ENCODE measurements around the gene TRAM2.

The TRAM2 gene

DNA sequence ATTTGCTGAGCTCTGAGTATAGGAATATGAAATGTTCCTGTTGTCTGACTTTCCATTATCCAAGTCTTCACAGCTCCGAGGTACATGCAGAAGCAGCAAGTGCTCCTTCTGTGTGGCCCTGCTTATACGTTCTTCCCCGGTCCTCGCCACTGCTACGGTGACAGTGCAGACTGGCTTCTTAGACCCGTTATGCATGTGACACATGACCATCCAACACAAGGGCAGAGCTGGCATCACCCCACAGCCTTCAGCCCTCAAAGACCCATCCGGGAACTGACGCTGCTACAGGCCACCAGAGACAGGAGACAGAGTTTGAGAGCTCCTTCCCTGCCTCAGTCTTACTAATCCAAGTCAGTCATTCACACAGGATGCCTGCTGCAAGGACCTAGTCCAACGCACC, 70.4 kb downstream of the TRAM2 start:
- H3K9me2 ChIP-seq (ENCODE audit: low read depth, low read length), result no peaks in the 10 kb centered on the region
- H3K4me1 ChIP-seq (ENCODE audit: insufficient read depth, low read length, severe bottlenecking), result peaks cover 68% of the 10 kb centered on the region
- no peak overlapping the region for H3K4me3 ChIP-seq (ENCODE audit: low read depth, low read length, poor library complexity, severe bottlenecking)
- no peak overlapping the region for H2AFZ ChIP-seq (ENCODE audit: low read length)
- peaks cover 79% of the 10 kb centered on the region for H3K36me3 ChIP-seq (ENCODE audit: insufficient read depth, low read length)
- H4K20me1 ChIP-seq (ENCODE audit: insufficient read depth, low read length), result no peaks in the 10 kb centered on the region
- no peaks in the 10 kb centered on the region; the same call in 1 of the 2 replicates for H3F3A ChIP-seq (ENCODE audit: insufficient read depth, low read length)
- no peak for TF ChIP-seq EZH2 (IDR thresholded peaks at IDR 0.05; ENCODE audit: borderline replicate concordance, low read length)
- TF ChIP-seq, protein P1, sequence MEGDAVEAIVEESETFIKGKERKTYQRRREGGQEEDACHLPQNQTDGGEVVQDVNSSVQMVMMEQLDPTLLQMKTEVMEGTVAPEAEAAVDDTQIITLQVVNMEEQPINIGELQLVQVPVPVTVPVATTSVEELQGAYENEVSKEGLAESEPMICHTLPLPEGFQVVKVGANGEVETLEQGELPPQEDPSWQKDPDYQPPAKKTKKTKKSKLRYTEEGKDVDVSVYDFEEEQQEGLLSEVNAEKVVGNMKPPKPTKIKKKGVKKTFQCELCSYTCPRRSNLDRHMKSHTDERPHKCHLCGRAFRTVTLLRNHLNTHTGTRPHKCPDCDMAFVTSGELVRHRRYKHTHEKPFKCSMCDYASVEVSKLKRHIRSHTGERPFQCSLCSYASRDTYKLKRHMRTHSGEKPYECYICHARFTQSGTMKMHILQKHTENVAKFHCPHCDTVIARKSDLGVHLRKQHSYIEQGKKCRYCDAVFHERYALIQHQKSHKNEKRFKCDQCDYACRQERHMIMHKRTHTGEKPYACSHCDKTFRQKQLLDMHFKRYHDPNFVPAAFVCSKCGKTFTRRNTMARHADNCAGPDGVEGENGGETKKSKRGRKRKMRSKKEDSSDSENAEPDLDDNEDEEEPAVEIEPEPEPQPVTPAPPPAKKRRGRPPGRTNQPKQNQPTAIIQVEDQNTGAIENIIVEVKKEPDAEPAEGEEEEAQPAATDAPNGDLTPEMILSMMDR (IDR thresholded peaks at IDR 0.05; ENCODE audit: low read length), result no peak
- peak overlapping the region; percentile 86 for H3K27ac ChIP-seq (ENCODE audit: low read depth, low read length, poor library complexity, severe bottlenecking)
- H3K9me3 ChIP-seq (ENCODE audit: low read length), result no peaks in the 10 kb centered on the region
- no peak overlapping the region for H3K4me2 ChIP-seq (ENCODE audit: low read length)
- H3K79me2 ChIP-seq (ENCODE audit: insufficient read depth, low read length), result no peaks in the 10 kb centered on the region
- H3K9ac ChIP-seq (ENCODE audit: low read length), result no peak overlapping the region; the same call in 1 of the 2 replicates
- H3K27me3 ChIP-seq (ENCODE audit: insufficient read depth, low read length), result no peaks in the 10 kb centered on the region

DNA sequence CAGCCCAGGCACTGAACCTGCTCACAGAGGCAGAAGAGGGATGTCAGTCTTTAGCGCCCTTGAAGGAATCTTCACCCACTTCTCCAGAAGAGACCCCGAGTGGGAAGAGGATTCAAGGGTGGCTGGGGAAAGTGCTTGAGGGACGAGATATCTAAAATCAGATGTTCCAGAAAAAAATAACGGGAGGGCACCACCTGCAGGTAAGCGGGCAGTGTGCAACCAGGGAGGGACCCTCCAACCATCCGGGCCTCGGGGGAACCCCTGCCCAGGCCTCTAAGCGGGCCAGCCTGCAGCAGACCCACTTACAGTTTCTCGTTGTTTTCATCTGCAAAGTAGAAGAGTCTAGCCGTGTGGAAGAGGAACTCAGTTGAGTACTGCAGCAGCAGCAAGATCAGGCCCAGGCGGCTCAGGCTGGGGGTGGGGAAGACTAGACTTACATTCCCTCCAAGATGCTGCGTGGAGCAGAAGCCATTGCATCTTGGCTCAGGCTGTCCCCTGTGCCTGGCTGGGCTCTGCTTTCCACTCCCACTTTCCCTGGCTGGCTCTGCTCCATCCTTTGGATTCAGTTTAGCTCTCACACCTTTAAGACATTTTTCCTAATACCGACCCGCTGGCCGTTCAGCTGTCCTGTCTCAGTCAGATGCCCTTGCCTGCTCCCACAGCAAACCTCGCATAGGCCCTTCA, 71.0 kb downstream of the TRAM2 start:
- peak overlapping the region; percentile 86 for H3K27ac ChIP-seq (ENCODE audit: low read depth, low read length, poor library complexity, severe bottlenecking)
- H3K36me3 ChIP-seq (ENCODE audit: insufficient read depth, low read length), result peaks cover 73% of the 10 kb centered on the region

DNA sequence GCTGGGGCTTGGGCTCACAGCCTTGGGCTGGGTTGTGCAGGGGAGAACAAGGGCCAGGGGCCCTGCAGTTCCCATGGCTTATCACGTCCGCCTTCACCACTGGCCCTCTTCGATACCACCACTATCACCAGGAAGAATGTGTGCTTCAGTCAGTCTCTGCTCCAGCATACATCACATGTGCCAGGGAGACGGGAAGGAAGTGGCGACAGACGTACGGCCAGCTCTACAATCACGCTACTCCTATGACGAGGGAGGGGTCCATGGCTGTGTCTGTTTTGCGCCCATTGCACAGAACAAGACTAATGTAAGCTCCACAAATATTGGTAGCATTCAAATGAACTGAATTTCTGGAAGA, 72.1 kb downstream of the TRAM2 start:
- peaks cover 66% of the 10 kb centered on the region for H3K36me3 ChIP-seq (ENCODE audit: insufficient read depth, low read length)
- H3K9me2 ChIP-seq (ENCODE audit: low read depth, low read length), result no peaks in the 10 kb centered on the region
- H3F3A ChIP-seq (ENCODE audit: insufficient read depth, low read length), result no peaks in the 10 kb centered on the region; the same call in 1 of the 2 replicates
- no peak overlapping the region; the same call in 1 of the 2 replicates for H3K9ac ChIP-seq (ENCODE audit: low read length)
- no peak for TF ChIP-seq EZH2 (IDR thresholded peaks at IDR 0.05; ENCODE audit: borderline replicate concordance, low read length)
- TF ChIP-seq, protein P1 (IDR thresholded peaks at IDR 0.05; ENCODE audit: low read length), result no peak
- peak overlapping the region; percentile 86 for H3K27ac ChIP-seq (ENCODE audit: low read depth, low read length, poor library complexity, severe bottlenecking)
- no peaks in the 10 kb centered on the region for H4K20me1 ChIP-seq (ENCODE audit: insufficient read depth, low read length)
- no peak overlapping the region for H3K4me2 ChIP-seq (ENCODE audit: low read length)
- peaks cover 67% of the 10 kb centered on the region for H3K4me1 ChIP-seq (ENCODE audit: insufficient read depth, low read length, severe bottlenecking)
- H2AFZ ChIP-seq (ENCODE audit: low read length), result no peak overlapping the region
- H3K27me3 ChIP-seq (ENCODE audit: insufficient read depth, low read length), result no peaks in the 10 kb centered on the region
- no peaks in the 10 kb centered on the region for H3K9me3 ChIP-seq (ENCODE audit: low read length)
- H3K4me3 ChIP-seq (ENCODE audit: low read depth, low read length, poor library complexity, severe bottlenecking), result no peak overlapping the region
- no peaks in the 10 kb centered on the region for H3K79me2 ChIP-seq (ENCODE audit: insufficient read depth, low read length)

More for the DNA sequence above, 71.0 kb downstream of the TRAM2 start:
- no peak overlapping the region for H3K4me3 ChIP-seq (ENCODE audit: low read depth, low read length, poor library complexity, severe bottlenecking)
- H3K4me1 ChIP-seq (ENCODE audit: insufficient read depth, low read length, severe bottlenecking), result peaks cover 67% of the 10 kb centered on the region
- H3K9ac ChIP-seq (ENCODE audit: low read length), result no peak overlapping the region; the same call in 1 of the 2 replicates
- no peak overlapping the region; the same call in 1 of the 2 replicates for H3K4me2 ChIP-seq (ENCODE audit: low read length)
- no peaks in the 10 kb centered on the region for H3K79me2 ChIP-seq (ENCODE audit: insufficient read depth, low read length)
- TF ChIP-seq, protein P1 (IDR thresholded peaks at IDR 0.05; ENCODE audit: low read length), result peak; percentile 40; the same call in 1 of the 2 replicates
- no peak for TF ChIP-seq EZH2 (IDR thresholded peaks at IDR 0.05; ENCODE audit: borderline replicate concordance, low read length)
- H3K9me3 ChIP-seq (ENCODE audit: low read length), result no peaks in the 10 kb centered on the region
- no peaks in the 10 kb centered on the region for H3K27me3 ChIP-seq (ENCODE audit: insufficient read depth, low read length)
- H3F3A ChIP-seq (ENCODE audit: insufficient read depth, low read length), result no peaks in the 10 kb centered on the region; the same call in 1 of the 2 replicates
- H2AFZ ChIP-seq (ENCODE audit: low read length), result no peak overlapping the region
- H3K9me2 ChIP-seq (ENCODE audit: low read depth, low read length), result no peaks in the 10 kb centered on the region
- no peaks in the 10 kb centered on the region for H4K20me1 ChIP-seq (ENCODE audit: insufficient read depth, low read length)

Measured in OCI-LY1 (cell line).